Fibroblast of lung (primary cell): ENCODE data around the gene LANCL2. TPM values are rescaled to one million over a fixed set of nuclear protein-coding genes. Genes with fewer than 3 reads are reported as not detected.

Source experiments
- DNase-seq, 2 donors: peaks; one replicate each; pipeline versions ENCODE4 v3.0.0 to v3.0.0-alpha.2; 2010; ENCODE audit warnings: low read depth in 2 of 2
- H2AFZ ChIP-seq: 2 replicates; pipeline ENCODE4 v1.5.1; 2012; ENCODE audit warnings: low read length, control low read depth, inconsistent platforms
- H3K27ac ChIP-seq: 2 replicates; pipeline ENCODE4 v1.5.1; 2011; ENCODE audit warnings: low read length, control low read depth; ENCODE audit not compliant: insufficient read depth
- H3K27me3 ChIP-seq: 2 replicates; pipeline ENCODE4 v1.5.1; 2011; ENCODE audit warnings: mild to moderate bottlenecking, low read length; ENCODE audit not compliant: control insufficient read depth, insufficient read depth
- H3K36me3 ChIP-seq: 2 replicates; pipeline ENCODE4 v1.5.1; 2011; ENCODE audit warnings: low read length; ENCODE audit not compliant: control insufficient read depth, insufficient read depth
- H3K4me1 ChIP-seq: 2 replicates; pipeline ENCODE4 v1.5.1; 2011; ENCODE audit warnings: low read length; ENCODE audit not compliant: control insufficient read depth, insufficient read depth; ENCODE audit errors: extremely low read depth
- H3K4me2 ChIP-seq: 2 replicates; pipeline ENCODE4 v1.5.1; 2011; ENCODE audit warnings: low read length, control low read depth; ENCODE audit not compliant: insufficient read depth; ENCODE audit errors: extremely low read depth
- H3K4me3 ChIP-seq, 4 experiments: fragments of 200-600 bp in 1 of 4; sonication (generic) in 1 of 4; replicated peaks in 1 of 4; 2 replicates each; pipeline ENCODE4 v1.5.1; 2011 to 2016; ENCODE audit warnings: low read length in 4 of 4, low read depth in 3 of 4, mild to moderate bottlenecking in 3 of 4, control low read depth in 2 of 4, inconsistent platforms in 1 of 4, mixed read lengths in 1 of 4; ENCODE audit not compliant: insufficient read depth in 1 of 4; ENCODE audit errors: control extremely low read depth in 1 of 4
- H3K79me2 ChIP-seq: 2 replicates; pipeline ENCODE4 v1.5.1; 2012; ENCODE audit warnings: mild to moderate bottlenecking, low read length, inconsistent platforms; ENCODE audit not compliant: control insufficient read depth, insufficient read depth
- H3K9ac ChIP-seq: 2 replicates; pipeline ENCODE4 v1.5.1; 2011; ENCODE audit warnings: mild to moderate bottlenecking, low read length, control low read depth; ENCODE audit not compliant: insufficient read depth
- H3K9me3 ChIP-seq: 2 replicates; pipeline ENCODE4 v1.5.1; 2012; ENCODE audit warnings: low read depth, low read length; ENCODE audit not compliant: control insufficient read depth, insufficient read depth
- H4K20me1 ChIP-seq: 2 replicates; pipeline ENCODE4 v1.5.1; 2011; ENCODE audit warnings: low read length; ENCODE audit not compliant: control insufficient read depth, insufficient read depth; ENCODE audit errors: extremely low read depth
- EZH2 ChIP-seq: IDR thresholded peaks from 2 replicates; pipeline ENCODE4 v1.5.1; 2012; ENCODE audit warnings: low read length, control low read depth, mild to moderate bottlenecking; ENCODE audit errors: missing control alignments
- polyA plus RNA-seq, 2 donors: library from polyadenylated mRNA; depleted of rRNA in 1 of 2; stranded (reverse) in 1 of 2; unstranded in 1 of 2; fragments of >200 nt; gene quantifications; 2 replicates each; pipeline ENCODE4 v1.2.1, GENCODE V29; 2011 to 2012; ENCODE audit warnings: missing spikeins in 1 of 2
- total RNA-seq: library from RNA; depleted of rRNA; stranded (reverse); fragments of >200 nt; gene quantifications from 2 replicates; pipeline ENCODE4 v1.2.1, GENCODE V29; 2014
- TF ChIP-seq, protein P1 (sequence below), 2 donors: IDR thresholded peaks in 1 of 2; conservative IDR thresholded peaks in 1 of 2; 1 replicate in 1 of 2; 2 replicates in 1 of 2; pipeline ENCODE4 v1.5.1; 2011 to 2012; ENCODE audit warnings: low read length in 2 of 2, control low read depth in 1 of 2, inconsistent platforms in 1 of 2, low read depth in 1 of 2, mild to moderate bottlenecking in 1 of 2

Gene LANCL2
- total and polyA plus RNA-seq, 2 donors (not counting 1 experiment from before 2014, with no cell fraction given): 8.9 to 15.0 TPM

DNA sequence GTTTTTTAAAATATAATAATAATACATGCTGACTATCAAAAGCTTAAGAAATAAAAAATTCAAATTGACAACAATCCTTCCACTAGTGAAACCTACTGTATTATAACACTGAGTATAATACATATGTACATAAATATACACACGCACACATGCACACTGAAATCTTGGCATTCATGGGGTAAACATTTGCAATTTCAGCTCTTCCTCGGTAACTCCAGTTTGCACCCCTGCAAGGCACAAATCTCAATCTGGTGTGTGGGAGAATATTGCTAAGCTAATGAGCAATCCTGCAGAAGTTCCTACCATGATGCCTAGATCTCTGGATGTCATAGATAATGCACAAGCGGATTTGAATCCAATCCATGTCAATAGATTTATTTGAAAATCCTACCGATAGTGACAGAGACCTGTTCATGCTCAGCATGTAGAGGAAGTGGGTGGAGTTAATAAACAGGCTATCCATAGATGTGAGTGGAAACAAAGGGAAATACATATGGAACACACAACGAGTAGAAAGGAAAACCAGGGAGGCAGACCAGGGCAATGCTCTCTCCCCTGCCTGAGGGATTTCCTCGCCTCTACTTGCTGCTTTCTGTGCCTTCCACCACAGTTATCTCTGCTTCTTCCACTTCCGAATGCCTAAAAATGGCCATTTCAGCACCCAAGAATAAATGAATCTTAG, 38.1 kb upstream of the LANCL2 start:
- H2AFZ ChIP-seq: no peak overlapping the region
- H3K36me3 ChIP-seq: no peaks in the 10 kb centered on the region
- H3K4me3 ChIP-seq: no peak overlapping the region
- H3K4me1 ChIP-seq: peaks cover 6% of the 10 kb centered on the region
- H3K79me2 ChIP-seq: no peaks in the 10 kb centered on the region
- no peak for TF ChIP-seq EZH2
- TF ChIP-seq, protein P1, sequence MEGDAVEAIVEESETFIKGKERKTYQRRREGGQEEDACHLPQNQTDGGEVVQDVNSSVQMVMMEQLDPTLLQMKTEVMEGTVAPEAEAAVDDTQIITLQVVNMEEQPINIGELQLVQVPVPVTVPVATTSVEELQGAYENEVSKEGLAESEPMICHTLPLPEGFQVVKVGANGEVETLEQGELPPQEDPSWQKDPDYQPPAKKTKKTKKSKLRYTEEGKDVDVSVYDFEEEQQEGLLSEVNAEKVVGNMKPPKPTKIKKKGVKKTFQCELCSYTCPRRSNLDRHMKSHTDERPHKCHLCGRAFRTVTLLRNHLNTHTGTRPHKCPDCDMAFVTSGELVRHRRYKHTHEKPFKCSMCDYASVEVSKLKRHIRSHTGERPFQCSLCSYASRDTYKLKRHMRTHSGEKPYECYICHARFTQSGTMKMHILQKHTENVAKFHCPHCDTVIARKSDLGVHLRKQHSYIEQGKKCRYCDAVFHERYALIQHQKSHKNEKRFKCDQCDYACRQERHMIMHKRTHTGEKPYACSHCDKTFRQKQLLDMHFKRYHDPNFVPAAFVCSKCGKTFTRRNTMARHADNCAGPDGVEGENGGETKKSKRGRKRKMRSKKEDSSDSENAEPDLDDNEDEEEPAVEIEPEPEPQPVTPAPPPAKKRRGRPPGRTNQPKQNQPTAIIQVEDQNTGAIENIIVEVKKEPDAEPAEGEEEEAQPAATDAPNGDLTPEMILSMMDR (conservative IDR thresholded peaks at IDR 0.05 in 1 of 2, IDR thresholded peaks at IDR 0.05 in 1 of 2; ENCODE audit: low read depth in 1 of 2, low read length in 2 of 2): no peak
- H3K4me2 ChIP-seq: no peak overlapping the region
- no peaks in the 10 kb centered on the region for H4K20me1 ChIP-seq
- H3K9ac ChIP-seq: no peak overlapping the region
- H3K27me3 ChIP-seq: no peaks in the 10 kb centered on the region
- H3K9me3 ChIP-seq: no peaks in the 10 kb centered on the region
- DNase-seq: no peak
- no peak overlapping the region for H3K27ac ChIP-seq

DNA sequence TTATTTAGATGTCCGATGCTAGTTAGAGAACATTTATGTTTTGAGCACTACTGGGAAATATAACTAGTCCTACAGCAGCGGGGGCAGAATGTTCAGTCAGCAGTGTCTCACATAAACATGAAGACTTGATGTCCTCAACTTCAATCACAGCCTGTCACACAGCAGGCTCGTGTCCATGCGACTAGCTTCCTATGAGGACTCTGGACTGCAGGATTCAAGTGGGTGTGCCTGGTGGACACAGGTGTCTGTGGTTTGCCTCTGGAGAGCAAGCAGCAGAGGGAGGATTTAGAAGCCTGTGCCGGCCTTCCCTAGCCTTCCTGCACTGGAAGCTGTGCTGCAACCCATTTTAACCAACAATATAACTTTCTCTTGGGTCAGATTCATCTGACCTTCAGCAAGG, 30.0 kb upstream of the LANCL2 start:
- Histone ChIP-seq H2AFZ (no peak overlapping the region), H4K20me1 (no peaks in the 10 kb centered on the region), H3K9ac (no peak overlapping the region), H3K36me3 (no peaks in the 10 kb centered on the region), H3K27ac (no peak overlapping the region), H3K4me2 (no peak overlapping the region), H3K9me3 (no peaks in the 10 kb centered on the region), H3K4me3 (no peak overlapping the region), H3K79me2 (no peaks in the 10 kb centered on the region), H3K4me1 (no peaks in the 10 kb centered on the region), H3K27me3 (peaks cover 11% of the 10 kb centered on the region)
- TF ChIP-seq EZH2: no peak
- TF ChIP-seq, protein P1 (conservative IDR thresholded peaks at IDR 0.05 in 1 of 2, IDR thresholded peaks at IDR 0.05 in 1 of 2; ENCODE audit: low read depth in 1 of 2, low read length in 2 of 2): no peak
- DNase-seq: no peak

DNA sequence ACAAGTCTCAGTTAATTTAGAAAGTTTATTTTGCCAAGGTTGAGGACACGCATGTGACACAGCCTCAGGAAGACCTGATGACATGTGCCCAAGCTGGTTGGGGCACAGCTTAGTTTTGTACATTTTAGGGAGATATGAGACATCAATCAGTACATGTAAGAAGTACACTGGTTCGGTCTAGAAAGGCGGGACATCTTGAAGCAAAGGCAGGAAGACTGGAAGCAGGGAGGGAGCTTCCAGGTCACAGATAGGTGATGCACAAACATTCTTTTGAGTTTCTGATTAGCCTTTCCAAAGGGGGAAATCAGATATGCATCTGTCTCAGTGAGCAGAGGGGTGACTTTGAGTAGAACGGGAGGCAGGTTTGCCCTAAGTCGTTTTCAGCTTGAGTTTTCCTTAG, 29.4 kb upstream of the LANCL2 start:
- DNase-seq: no peak
- no peak for TF ChIP-seq EZH2
- TF ChIP-seq, protein P1 (conservative IDR thresholded peaks at IDR 0.05 in 1 of 2, IDR thresholded peaks at IDR 0.05 in 1 of 2; ENCODE audit: low read depth in 1 of 2, low read length in 2 of 2): no peak

More for the DNA sequence above, 29.4 kb upstream of the LANCL2 start:
- Histone ChIP-seq H3K9ac (no peak overlapping the region), H3K27me3 (peaks cover 11% of the 10 kb centered on the region), H2AFZ (no peak overlapping the region), H3K4me3 (no peak overlapping the region), H3K4me1 (no peaks in the 10 kb centered on the region), H3K36me3 (no peaks in the 10 kb centered on the region), H3K9me3 (no peaks in the 10 kb centered on the region), H3K27ac (no peak overlapping the region), H4K20me1 (no peaks in the 10 kb centered on the region), H3K4me2 (no peak overlapping the region), H3K79me2 (no peaks in the 10 kb centered on the region)
